ENCODE results near the gene PRSS57. TPM values are rescaled to one million over a fixed set of nuclear protein-coding genes. Genes with fewer than 3 reads are reported as not detected.
A peak's percentile ranks its signal among the peaks of the same experiment; 100 is the strongest.

PRSS57 gene
- total RNA-seq, 1 experiment from 2014 or later = not detected

DNA sequence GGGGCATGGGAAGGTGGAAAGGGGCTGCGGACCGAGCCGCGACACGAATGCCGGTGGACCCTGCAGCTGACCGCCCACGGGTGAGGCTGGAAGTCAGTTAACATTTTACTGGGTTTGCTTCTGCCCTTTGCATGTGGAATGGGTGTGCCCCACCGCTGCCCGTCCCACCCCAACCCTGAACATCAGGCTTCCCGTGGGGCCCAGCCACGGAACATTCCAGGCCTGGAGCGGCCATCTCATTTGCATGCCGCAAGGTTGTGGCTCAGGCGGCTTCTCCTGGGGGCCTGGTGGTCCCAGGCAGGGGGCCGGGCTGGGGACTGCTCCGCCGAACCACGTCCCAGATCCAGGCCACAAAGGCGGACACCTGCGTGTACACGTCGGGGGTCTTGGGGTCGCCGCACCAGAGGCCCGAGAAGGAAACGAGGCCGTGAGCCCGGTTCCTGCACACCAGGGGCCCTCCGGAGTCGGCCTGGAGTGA is 9.8 kb downstream of the PRSS57 start:
- CTCF ChIA-PET = no interaction called here
- no peaks in the 10 kb centered on the region for H3K9me3 ChIP-seq (ENCODE audit: low read depth, low read length, poor library complexity, severe bottlenecking)
- H3K36me3 ChIP-seq (ENCODE audit: insufficient read depth, low read length, poor library complexity, severe bottlenecking) = no peaks in the 10 kb centered on the region
- BruUV-seq (replicated peaks) = no TSS peak
- TF ChIP-seq EZH2 (IDR thresholded peaks at IDR 0.05; ENCODE audit: borderline replicate concordance, low read depth, low read length, poor library complexity, severe bottlenecking) (no peak), CTCF (conservative IDR thresholded peaks at IDR 0.05; ENCODE audit: low read depth, low read length) (no peak)
- H3K4me1 ChIP-seq (ENCODE audit: insufficient read depth, low read length, poor library complexity, severe bottlenecking) = no peaks in the 10 kb centered on the region
- POLR2A ChIA-PET (ENCODE audit: low non-redundant PET) = no interaction called here
- H3K27ac ChIP-seq (ENCODE audit: low read depth, low read length, poor library complexity, severe bottlenecking) = no peak overlapping the region
- DNase-seq (ENCODE audit: low spot score) = no peak
- H3K4me3 ChIP-seq (ENCODE audit: low read depth, low read length, poor library complexity, severe bottlenecking) = no peak overlapping the region
- no peaks in the 10 kb centered on the region for H3K27me3 ChIP-seq (replicated peaks; ENCODE audit: insufficient read depth, low read depth, low read length, poor library complexity)
- intact Hi-C loops (cut with micrococcal nuclease; ENCODE audit: unreplicated experiment) = no loop called here

- no peak for DNase-seq (ENCODE audit: low spot score)
- Histone ChIP-seq H3K27me3 (replicated peaks; ENCODE audit: insufficient read depth, low read depth, low read length, poor library complexity) (no peaks in the 10 kb centered on the region), H3K4me3 (ENCODE audit: low read depth, low read length, poor library complexity, severe bottlenecking) (no peak overlapping the region), H3K4me1 (ENCODE audit: insufficient read depth, low read length, poor library complexity, severe bottlenecking) (peaks cover 6% of the 10 kb centered on the region), H3K36me3 (ENCODE audit: insufficient read depth, low read length, poor library complexity, severe bottlenecking) (no peaks in the 10 kb centered on the region), H3K27ac (ENCODE audit: low read depth, low read length, poor library complexity, severe bottlenecking) (no peak overlapping the region), H3K9me3 (ENCODE audit: low read depth, low read length, poor library complexity, severe bottlenecking) (no peaks in the 10 kb centered on the region)
- intact Hi-C loops (cut with micrococcal nuclease; ENCODE audit: unreplicated experiment) = no loop called here
- CTCF ChIA-PET = no interaction called here
- POLR2A ChIA-PET (ENCODE audit: low non-redundant PET) = no interaction called here
- no TSS peak for BruUV-seq (replicated peaks)
- TF ChIP-seq EZH2 (IDR thresholded peaks at IDR 0.05; ENCODE audit: borderline replicate concordance, low read depth, low read length, poor library complexity, severe bottlenecking) = no peak
- TF ChIP-seq CTCF (conservative IDR thresholded peaks at IDR 0.05; ENCODE audit: low read depth, low read length) = no peak
Measured at GRCh38 chr19:682678-683320, 12.5 kb downstream of the PRSS57 start.

DNA sequence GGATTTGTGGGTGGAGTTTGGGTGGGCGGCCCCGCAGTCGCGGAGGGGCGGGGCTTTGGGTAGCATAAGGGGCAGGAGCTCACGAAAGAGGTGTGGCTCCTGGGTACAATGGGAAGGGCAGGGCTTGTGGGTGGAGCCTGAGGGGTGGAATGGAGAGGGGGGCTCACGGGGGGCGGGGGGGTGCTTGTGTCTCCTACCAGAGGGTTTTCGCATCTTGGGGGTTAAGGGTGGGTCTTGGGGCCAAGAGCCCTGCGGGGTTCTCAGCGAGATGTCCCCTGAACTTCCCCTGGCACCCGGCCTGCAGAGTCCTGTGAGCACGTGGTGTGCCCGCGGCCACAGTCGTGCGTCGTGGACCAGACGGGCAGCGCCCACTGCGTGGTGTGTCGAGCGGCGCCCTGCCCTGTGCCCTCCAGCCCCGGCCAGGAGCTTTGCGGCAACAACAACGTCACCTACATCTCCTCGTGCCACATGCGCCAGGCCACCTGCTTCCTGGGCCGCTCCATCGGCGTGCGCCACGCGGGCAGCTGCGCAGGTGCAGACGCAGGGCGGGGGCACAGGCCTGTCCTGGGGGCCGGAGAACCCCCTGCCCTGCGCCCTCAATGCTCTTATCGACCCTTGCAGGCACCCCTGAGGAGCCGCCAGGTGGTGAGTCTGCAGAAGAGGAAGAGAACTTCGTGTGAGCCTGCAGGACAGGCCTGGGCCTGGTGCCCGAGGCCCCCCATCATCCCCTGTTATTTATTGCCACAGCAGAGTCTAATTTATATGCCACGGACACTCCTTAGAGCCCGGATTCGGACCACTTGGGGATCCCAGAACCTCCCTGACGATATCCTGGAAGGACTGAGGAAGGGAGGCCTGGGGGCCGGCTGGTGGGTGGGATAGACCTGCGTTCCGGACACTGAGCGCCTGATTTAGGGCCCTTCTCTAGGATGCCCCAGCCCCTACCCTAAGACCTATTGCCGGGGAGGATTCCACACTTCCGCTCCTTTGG is 13.9 kb downstream of the PRSS57 start:
- Histone ChIP-seq H3K36me3 (ENCODE audit: insufficient read depth, low read length, poor library complexity, severe bottlenecking) (no peaks in the 10 kb centered on the region), H3K9me3 (ENCODE audit: low read depth, low read length, poor library complexity, severe bottlenecking) (no peaks in the 10 kb centered on the region), H3K27ac (ENCODE audit: low read depth, low read length, poor library complexity, severe bottlenecking) (peak overlapping the region; percentile 97), H3K4me1 (ENCODE audit: insufficient read depth, low read length, poor library complexity, severe bottlenecking) (peaks cover 19% of the 10 kb centered on the region), H3K4me3 (ENCODE audit: low read depth, low read length, poor library complexity, severe bottlenecking) (peak overlapping the region; percentile 94), H3K27me3 (replicated peaks; ENCODE audit: insufficient read depth, low read depth, low read length, poor library complexity) (peaks cover 6% of the 10 kb centered on the region)
- BruUV-seq (replicated peaks) = no TSS peak
- ChIA-PET POLR2A (ENCODE audit: low non-redundant PET) (interaction anchor here (0.6 to 0.7 kb wide), 3 partner anchors 58 to 117 kb away, joined by 3 to 9 read pairs (median 3); no protein-coding TSS in a partner anchor), CTCF (interaction anchor here (0.6 to 1.0 kb wide), 2 partner anchors 13 to 27 kb away, joined by 3 to 6 read pairs; partner anchors contain the start of gene PALM)
- TF ChIP-seq CTCF (conservative IDR thresholded peaks at IDR 0.05; ENCODE audit: low read depth, low read length) (no peak), EZH2 (IDR thresholded peaks at IDR 0.05; ENCODE audit: borderline replicate concordance, low read depth, low read length, poor library complexity, severe bottlenecking) (no peak)
- intact Hi-C loops (cut with micrococcal nuclease; ENCODE audit: unreplicated experiment) = no loop called here
- peak; percentile 92 for DNase-seq (ENCODE audit: low spot score)

Measured in A673 (cell line).